Endothelial cell of umbilical vein (primary cell): ENCODE data around the gene SESN1. TPM values are rescaled to one million over a fixed set of nuclear protein-coding genes. Genes with fewer than 3 reads are reported as not detected.

Source experiments
- BruUV-seq: library from RNA; stranded (reverse); fragments of 400-500 nt; replicated peaks from 2 replicates; lab custom pipeline; 2021; lab: Mats Ljungman, UMichigan
- CTCF ChIA-PET: fragments of 300-600, 350-600 bp; sonication (Branson Sonifier 250); formaldehyde crosslinking; loops from one replicate; lab custom pipeline; 2021; ENCODE audit warnings: antibody characterized with exemption, inconsistent platforms; lab: Charles Lee
- POLR2A ChIA-PET: fragments of 300-600, 350-600 bp; sonication (Branson Sonifier 250); formaldehyde crosslinking; loops from one replicate; lab custom pipeline; 2021; ENCODE audit warnings: antibody characterized with exemption, inconsistent platforms; lab: Charles Lee
- DNase-seq: peaks from one replicate; pipeline ENCODE4 v3.0.0-alpha.2; 2011; ENCODE audit warnings: low read depth, low spot score
- FAIRE-seq: peaks from 2 replicates; lab custom pipeline; 2011; peaks lifted over from hg19 to GRCh38; lab: Jason Lieb, UNC
- H2AFZ ChIP-seq: 2 replicates; pipeline ENCODE4 v1.6.0; 2012; ENCODE audit warnings: low read depth, low read length, control low read depth, inconsistent platforms
- H3K27ac ChIP-seq: 2 replicates; pipeline ENCODE4 v1.5.1; 2011; ENCODE audit warnings: low read depth, mild to moderate bottlenecking, control low read depth, low read length, moderate library complexity; ENCODE audit not compliant: insufficient read depth
- H3K27me3 ChIP-seq, 2 experiments: 2 replicates each; pipeline versions ENCODE4 v1.6.0 to v1.6.1; 2011; ENCODE audit warnings: low read length in 2 of 2, mixed read lengths in 1 of 2; ENCODE audit not compliant: control insufficient read depth in 2 of 2, insufficient read depth in 2 of 2
- H3K36me3 ChIP-seq, 2 experiments: 2 replicates in 1 of 2; 3 replicates in 1 of 2; pipeline ENCODE4 v1.5.1; 2011; ENCODE audit warnings: low read length in 2 of 2, mild to moderate bottlenecking in 1 of 2, moderate library complexity in 1 of 2; ENCODE audit not compliant: control insufficient read depth in 2 of 2, insufficient read depth in 2 of 2; ENCODE audit errors: extremely low read depth in 1 of 2
- H3K4me1 ChIP-seq: 3 replicates; pipeline ENCODE4 v1.5.1; 2011; ENCODE audit warnings: mild to moderate bottlenecking, low read length; ENCODE audit not compliant: control insufficient read depth, insufficient read depth; ENCODE audit errors: extremely low read depth
- H3K4me2 ChIP-seq: 2 replicates; pipeline ENCODE4 v1.6.1; 2011; ENCODE audit warnings: low read length, control low read depth, mixed read lengths; ENCODE audit not compliant: insufficient read depth
- H3K4me3 ChIP-seq, 3 experiments: fragments of 200-600 bp in 1 of 3; sonication (generic), shearing (Covaris generic) in 1 of 3; replicated peaks in 1 of 3; 2 replicates each; pipeline ENCODE4 v1.5.1; 2011 to 2016; ENCODE audit warnings: control low read depth in 3 of 3, low read length in 3 of 3, mild to moderate bottlenecking in 2 of 3, inconsistent platforms in 1 of 3, low read depth in 1 of 3, moderate library complexity in 1 of 3; ENCODE audit not compliant: insufficient read depth in 1 of 3
- H3K79me2 ChIP-seq: 2 replicates; pipeline ENCODE4 v1.6.0; 2012; ENCODE audit warnings: low read length, inconsistent platforms; ENCODE audit not compliant: control insufficient read depth, insufficient read depth
- H3K9ac ChIP-seq: replicated peaks from 2 replicates; pipeline ENCODE3; 2011; ENCODE audit warnings: low read length, control low read depth; ENCODE audit not compliant: insufficient read depth; ENCODE audit errors: extremely low read depth
- H3K9me1 ChIP-seq: replicated peaks from 3 replicates; pipeline ENCODE4 v1.6.0; 2011; ENCODE audit warnings: mild to moderate bottlenecking, low read length; ENCODE audit not compliant: control insufficient read depth, insufficient read depth; ENCODE audit errors: extremely low read depth
- H3K9me3 ChIP-seq: replicated peaks from 2 replicates; pipeline ENCODE4 v1.5.1; 2012; ENCODE audit warnings: low read length, inconsistent platforms; ENCODE audit not compliant: control insufficient read depth, insufficient read depth
- H4K20me1 ChIP-seq: replicated peaks from 2 replicates; pipeline ENCODE3; 2011; ENCODE audit warnings: mild to moderate bottlenecking, low read length; ENCODE audit not compliant: control insufficient read depth, insufficient read depth; ENCODE audit errors: extremely low read depth
- CTCF ChIP-seq, 2 donors: IDR thresholded peaks; 1 replicate in 1 of 2; 2 replicates in 1 of 2; pipeline ENCODE4 v1.5.1; 2011; ENCODE audit warnings: low read length in 2 of 2, mild to moderate bottlenecking in 2 of 2, moderate library complexity in 2 of 2, control low read depth in 1 of 2, inconsistent platforms in 1 of 2, low read depth in 1 of 2; ENCODE audit not compliant: insufficient read depth in 1 of 2; ENCODE audit errors: extremely low read depth in 1 of 2
- EZH2 ChIP-seq: IDR thresholded peaks from 2 replicates; pipeline ENCODE4 v1.6.1; 2012; ENCODE audit warnings: borderline replicate concordance, low read depth, mild to moderate bottlenecking, moderate library complexity, low read length, inconsistent platforms; ENCODE audit not compliant: severe bottlenecking
- MYC ChIP-seq: IDR thresholded peaks from one replicate; pipeline ENCODE4 v1.6.1; 2011; ENCODE audit warnings: mild to moderate bottlenecking, low read depth, low read length
- POLR2AphosphoS5 ChIP-seq: IDR thresholded peaks from 2 replicates; pipeline ENCODE4 v1.6.1; 2012; ENCODE audit warnings: low read depth, mild to moderate bottlenecking, control low read depth, low read length, moderate library complexity; ENCODE audit not compliant: insufficient read depth
- dilution Hi-C: fragments of 300-500 bp; cut with MboI; formaldehyde crosslinking; loops from one replicate; pipeline ENCODE4 v1.15.0; 2019; ENCODE audit warnings: low sequenced_read_pairs; ENCODE audit not compliant: extremely low pct_ligation_motif_present
- intact Hi-C: fragments of 100-400 bp; cut with micrococcal nuclease; formaldehyde crosslinking; loops from one replicate; pipeline ENCODE4 v1.10.0; 2022
- polyA plus RNA-seq, 4 experiments: library from polyadenylated mRNA; depleted of rRNA in 3 of 4; stranded (reverse) in 3 of 4; unstranded in 1 of 4; fragments of >200 nt; gene quantifications; 2 replicates each; pipeline versions ENCODE4 v1.2.1 to v1.2.3, GENCODE V29; 2011 to 2012; ENCODE audit warnings: missing spikeins in 1 of 4
- total RNA-seq: library from RNA; stranded (reverse); gene quantifications from 2 replicates; pipeline ENCODE4 v1.2.3, GENCODE V29; 2021

The SESN1 gene
- total and polyA plus RNA-seq, 2 donors (not counting 3 experiments of a cell fraction or from before 2014, with no cell fraction given), result 7.1 to 15.6 TPM

- H3K9ac ChIP-seq, result no peak overlapping the region
- dilution Hi-C loops, result no loop called here
- no TSS peak for BruUV-seq
These were observed 71.2 kb downstream of the SESN1 start for GRCh38 chr6:109023356-109023925.

More at GRCh38 chr6:109023356-109023925, 71.2 kb downstream of the SESN1 start:
- ChIA-PET POLR2A (no interaction called here), CTCF (no interaction called here)
- no peak for DNase-seq
- Histone ChIP-seq H3K27me3 (no peaks in the 10 kb centered on the region), H3K79me2 (no peaks in the 10 kb centered on the region), H4K20me1 (no peaks in the 10 kb centered on the region), H3K27ac (no peak overlapping the region), H3K4me2 (no peak overlapping the region), H2AFZ (no peak overlapping the region), H3K4me3 (no peak overlapping the region), H3K9me1 (peaks cover 2% of the 10 kb centered on the region), H3K9me3 (no peaks in the 10 kb centered on the region), H3K4me1 (no peaks in the 10 kb centered on the region), H3K36me3 (no peaks in the 10 kb centered on the region)
- intact Hi-C loops, result no loop called here
- TF ChIP-seq MYC (no peak), EZH2 (no peak), POLR2AphosphoS5 (no peak), CTCF (IDR thresholded peaks at IDR 0.05; ENCODE audit: extremely low read depth in 1 of 2, insufficient read depth in 1 of 2, low read depth in 1 of 2, low read length in 2 of 2) (no peak)
- no peak for FAIRE-seq
